ENCODE data around the gene PDLIM5. TPM values are rescaled to one million over a fixed set of nuclear protein-coding genes. Genes with fewer than 3 reads are reported as not detected.

The PDLIM5 gene
- total and polyA plus RNA-seq, 2 of the 8 experiments (the other 6 are each of a cell fraction or from before 2014, with no cell fraction given), result 37.3 to 62.1 TPM

GRCh38 chr4:94561249-94562024 lies 109.7 kb downstream of the PDLIM5 start (continued):
- TF ChIP-seq CTCF (IDR thresholded peaks at IDR 0.05; ENCODE audit: control extremely low read depth in 1 of 3, insufficient read depth in 1 of 3, low read depth in 1 of 3, low read length in 3 of 3), result no peak
- no peak for TF ChIP-seq HDAC6 (IDR thresholded peaks at IDR 0.05; ENCODE audit: low read depth, low read length)
- TF ChIP-seq POLR2AphosphoS5 (IDR thresholded peaks at IDR 0.05; ENCODE audit: low read depth, low read length), result no peak
- no peak for TF ChIP-seq KDM5A (IDR thresholded peaks at IDR 0.05; ENCODE audit: low read length)
- no peak for TF ChIP-seq BACH1 (IDR thresholded peaks at IDR 0.05; ENCODE audit: low read length)
- TF ChIP-seq JUND (IDR thresholded peaks at IDR 0.05; ENCODE audit: low read length), result no peak
- no peak for TF ChIP-seq SAP30 (IDR thresholded peaks at IDR 0.05; ENCODE audit: insufficient read depth, insufficient replicate concordance, low read length)
- TF ChIP-seq ATF2 (IDR thresholded peaks at IDR 0.05; ENCODE audit: low read length), result no peak

Measured in H1 (cell line).